H1 (cell line): Measurements from ENCODE around the gene ACACB.

Experiments used
- CREB1 ChIP-seq: IDR thresholded peaks from 2 replicates; pipeline ENCODE4 v1.6.1; 2012; ENCODE audit warnings: inconsistent platforms
- EP300 ChIP-seq, 2 experiments: IDR thresholded peaks; 1 replicate in 1 of 2; 2 replicates in 1 of 2; pipeline ENCODE4 v1.6.1; 2011 to 2012; ENCODE audit warnings: low read depth in 2 of 2, low read length in 2 of 2, mild to moderate bottlenecking in 2 of 2, borderline replicate concordance in 1 of 2, inconsistent platforms in 1 of 2, moderate library complexity in 1 of 2
- NRF1 ChIP-seq: IDR thresholded peaks from 2 replicates; pipeline ENCODE4 v1.6.1; 2011; ENCODE audit warnings: mild to moderate bottlenecking, low read depth, low read length, improper control_type of control experiment
- RFX5 ChIP-seq: IDR thresholded peaks from 2 replicates; pipeline ENCODE4 v1.6.1; 2011; ENCODE audit warnings: low read depth, low read length, improper control_type of control experiment, borderline replicate concordance
- TF ChIP-seq, protein P1 (sequence below), 3 experiments: IDR thresholded peaks; 1 replicate in 2 of 3; 2 replicates in 1 of 3; pipeline versions ENCODE4 v1.5.1 to v1.6.1; 2011; ENCODE audit warnings: low read length in 3 of 3, mild to moderate bottlenecking in 3 of 3, inconsistent platforms in 2 of 3, low read depth in 1 of 3, moderate library complexity in 1 of 3; ENCODE audit not compliant: insufficient read depth in 1 of 3; ENCODE audit errors: control extremely low read depth in 1 of 3

DNA sequence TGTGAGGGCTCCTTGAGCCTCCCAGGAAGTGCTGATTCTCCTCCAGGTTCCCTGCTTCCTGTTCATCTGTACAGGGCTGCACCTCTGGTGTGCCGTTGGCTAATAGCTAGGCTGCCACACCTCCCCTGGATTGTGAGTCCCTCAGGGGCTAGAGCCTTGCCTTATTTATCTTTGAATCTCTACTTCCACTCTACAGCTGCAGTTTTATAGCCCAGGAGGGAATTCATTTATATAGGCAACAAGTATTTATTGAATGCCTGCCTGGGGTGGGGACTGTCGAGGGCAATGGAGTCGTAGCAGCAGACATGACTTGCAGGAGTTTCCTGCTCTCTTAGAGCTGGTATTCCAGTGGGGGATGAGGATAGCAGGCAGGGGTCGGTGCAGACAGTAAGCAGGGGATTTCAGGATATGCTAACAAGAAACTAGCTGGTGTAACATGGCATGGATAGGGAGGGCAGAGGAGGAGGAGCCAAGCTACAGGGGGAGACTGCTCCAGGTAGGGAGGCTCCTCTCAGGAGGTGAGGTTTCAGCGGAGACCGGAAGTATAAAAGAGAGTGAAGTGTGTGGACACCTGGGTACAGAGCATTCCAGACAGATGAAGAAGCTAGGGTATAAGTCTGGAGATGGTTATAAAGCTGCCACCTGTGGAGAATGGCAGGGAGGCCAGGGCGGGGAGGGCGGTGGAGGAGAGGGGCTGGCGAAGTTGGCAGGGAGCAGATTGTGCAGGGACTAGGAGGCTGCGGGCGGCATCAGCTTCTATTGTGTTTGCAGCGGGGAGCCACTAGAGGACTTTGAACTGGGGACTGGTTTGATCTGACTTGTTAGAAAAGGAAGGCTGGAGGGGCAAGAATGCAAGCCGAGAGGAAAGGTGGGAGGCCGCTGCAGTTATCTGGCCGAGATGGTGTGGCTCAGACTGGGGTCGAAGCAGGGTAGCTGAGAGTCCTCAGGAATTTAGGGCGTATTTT lies 46.8 kb upstream of the ACACB start:
- no peak for TF ChIP-seq CREB1
- TF ChIP-seq, protein P1, sequence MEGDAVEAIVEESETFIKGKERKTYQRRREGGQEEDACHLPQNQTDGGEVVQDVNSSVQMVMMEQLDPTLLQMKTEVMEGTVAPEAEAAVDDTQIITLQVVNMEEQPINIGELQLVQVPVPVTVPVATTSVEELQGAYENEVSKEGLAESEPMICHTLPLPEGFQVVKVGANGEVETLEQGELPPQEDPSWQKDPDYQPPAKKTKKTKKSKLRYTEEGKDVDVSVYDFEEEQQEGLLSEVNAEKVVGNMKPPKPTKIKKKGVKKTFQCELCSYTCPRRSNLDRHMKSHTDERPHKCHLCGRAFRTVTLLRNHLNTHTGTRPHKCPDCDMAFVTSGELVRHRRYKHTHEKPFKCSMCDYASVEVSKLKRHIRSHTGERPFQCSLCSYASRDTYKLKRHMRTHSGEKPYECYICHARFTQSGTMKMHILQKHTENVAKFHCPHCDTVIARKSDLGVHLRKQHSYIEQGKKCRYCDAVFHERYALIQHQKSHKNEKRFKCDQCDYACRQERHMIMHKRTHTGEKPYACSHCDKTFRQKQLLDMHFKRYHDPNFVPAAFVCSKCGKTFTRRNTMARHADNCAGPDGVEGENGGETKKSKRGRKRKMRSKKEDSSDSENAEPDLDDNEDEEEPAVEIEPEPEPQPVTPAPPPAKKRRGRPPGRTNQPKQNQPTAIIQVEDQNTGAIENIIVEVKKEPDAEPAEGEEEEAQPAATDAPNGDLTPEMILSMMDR (IDR thresholded peaks at IDR 0.05; ENCODE audit: control extremely low read depth in 1 of 3, insufficient read depth in 1 of 3, low read depth in 1 of 3, low read length in 3 of 3), result no peak
- TF ChIP-seq RFX5, result no peak
- TF ChIP-seq EP300 (IDR thresholded peaks at IDR 0.05; ENCODE audit: borderline replicate concordance in 1 of 2, low read depth in 2 of 2, low read length in 2 of 2), result no peak
- TF ChIP-seq NRF1, result no peak
